ENCODE data around the gene ATXN1. TPM values are rescaled to one million over a fixed set of nuclear protein-coding genes. Genes with fewer than 3 reads are reported as not detected.

Gene ATXN1
- total RNA-seq, 1 donor, result 48.5 TPM

- H3K4me3 ChIP-seq (ENCODE audit: insufficient read depth, low read length), result no peak overlapping the region
- H3K27me3 ChIP-seq (ENCODE audit: insufficient read depth, low read length), result no peaks in the 10 kb centered on the region
- no peaks in the 10 kb centered on the region for H3K36me3 ChIP-seq (ENCODE audit: insufficient read depth, low read length)
- DNase-seq (ENCODE audit: insufficient read length, low spot score, missing footprints), result peak; percentile 84
- H3K27ac ChIP-seq (ENCODE audit: low read depth, low read length), result no peak overlapping the region
- TF ChIP-seq, protein P1, sequence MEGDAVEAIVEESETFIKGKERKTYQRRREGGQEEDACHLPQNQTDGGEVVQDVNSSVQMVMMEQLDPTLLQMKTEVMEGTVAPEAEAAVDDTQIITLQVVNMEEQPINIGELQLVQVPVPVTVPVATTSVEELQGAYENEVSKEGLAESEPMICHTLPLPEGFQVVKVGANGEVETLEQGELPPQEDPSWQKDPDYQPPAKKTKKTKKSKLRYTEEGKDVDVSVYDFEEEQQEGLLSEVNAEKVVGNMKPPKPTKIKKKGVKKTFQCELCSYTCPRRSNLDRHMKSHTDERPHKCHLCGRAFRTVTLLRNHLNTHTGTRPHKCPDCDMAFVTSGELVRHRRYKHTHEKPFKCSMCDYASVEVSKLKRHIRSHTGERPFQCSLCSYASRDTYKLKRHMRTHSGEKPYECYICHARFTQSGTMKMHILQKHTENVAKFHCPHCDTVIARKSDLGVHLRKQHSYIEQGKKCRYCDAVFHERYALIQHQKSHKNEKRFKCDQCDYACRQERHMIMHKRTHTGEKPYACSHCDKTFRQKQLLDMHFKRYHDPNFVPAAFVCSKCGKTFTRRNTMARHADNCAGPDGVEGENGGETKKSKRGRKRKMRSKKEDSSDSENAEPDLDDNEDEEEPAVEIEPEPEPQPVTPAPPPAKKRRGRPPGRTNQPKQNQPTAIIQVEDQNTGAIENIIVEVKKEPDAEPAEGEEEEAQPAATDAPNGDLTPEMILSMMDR (IDR thresholded peaks at IDR 0.05; ENCODE audit: extremely low read depth, low read depth, low read length), result no peak
- H2AFZ ChIP-seq (ENCODE audit: low read length), result no peak overlapping the region
- no peaks in the 10 kb centered on the region for H4K20me1 ChIP-seq (ENCODE audit: insufficient read depth, low read length)
- no peak overlapping the region for H3K4me2 ChIP-seq (ENCODE audit: insufficient read depth, low read length)
- no peaks in the 10 kb centered on the region for H3K79me2 ChIP-seq (ENCODE audit: insufficient read depth, low read length)
- peaks cover 10% of the 10 kb centered on the region for H3K4me1 ChIP-seq (ENCODE audit: insufficient read depth, low read length)
- H3K9me3 ChIP-seq (ENCODE audit: low read depth, low read length), result no peaks in the 10 kb centered on the region
These were observed 38.3 kb upstream of the ATXN1 start for GRCh38 chr6:16799279-16800193.

DNA sequence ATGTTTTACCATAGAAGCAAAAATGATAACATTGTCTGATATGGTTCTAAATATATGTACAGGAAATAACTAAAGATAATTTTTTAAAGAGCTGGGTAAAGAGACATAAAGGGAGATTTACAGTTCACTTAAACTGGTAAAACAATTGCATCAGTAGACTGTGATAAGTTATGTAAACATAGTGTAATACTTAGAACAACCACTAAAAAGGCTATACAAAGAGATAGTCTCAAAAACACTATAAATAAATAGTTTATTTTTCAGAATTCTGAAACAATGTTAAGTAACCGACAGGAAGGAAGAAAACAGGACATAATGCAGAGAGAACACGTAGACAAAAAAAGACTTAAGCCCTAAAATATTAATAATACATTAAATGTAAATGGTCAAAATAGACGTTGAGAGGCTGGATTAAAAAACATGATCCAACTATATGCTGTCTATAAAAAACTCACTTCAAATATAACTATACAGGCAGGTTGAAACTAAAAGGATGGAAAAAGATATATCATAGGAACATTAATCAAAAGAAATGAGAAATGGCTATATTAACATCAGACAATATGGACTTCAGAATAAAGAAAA, 32.7 kb upstream of the ATXN1 start:
- Histone ChIP-seq H3K36me3 (ENCODE audit: insufficient read depth, low read length) (no peaks in the 10 kb centered on the region), H3K4me1 (ENCODE audit: insufficient read depth, low read length) (no peaks in the 10 kb centered on the region), H3K79me2 (ENCODE audit: insufficient read depth, low read length) (no peaks in the 10 kb centered on the region), H4K20me1 (ENCODE audit: insufficient read depth, low read length) (no peaks in the 10 kb centered on the region), H3K4me3 (ENCODE audit: insufficient read depth, low read length) (no peak overlapping the region), H2AFZ (ENCODE audit: low read length) (no peak overlapping the region), H3K27me3 (ENCODE audit: insufficient read depth, low read length) (no peaks in the 10 kb centered on the region), H3K9me3 (ENCODE audit: low read depth, low read length) (no peaks in the 10 kb centered on the region), H3K27ac (ENCODE audit: low read depth, low read length) (no peak overlapping the region), H3K4me2 (ENCODE audit: insufficient read depth, low read length) (no peak overlapping the region)
- DNase-seq (ENCODE audit: insufficient read length, low spot score, missing footprints), result peak; percentile 3
- TF ChIP-seq, protein P1 (IDR thresholded peaks at IDR 0.05; ENCODE audit: extremely low read depth, low read depth, low read length), result peak; percentile 12

- no peaks in the 10 kb centered on the region for H4K20me1 ChIP-seq (ENCODE audit: insufficient read depth, low read length)
- H3K9me3 ChIP-seq (ENCODE audit: low read depth, low read length), result no peaks in the 10 kb centered on the region
- H3K4me1 ChIP-seq (ENCODE audit: insufficient read depth, low read length), result no peaks in the 10 kb centered on the region
- DNase-seq (ENCODE audit: insufficient read length, low spot score, missing footprints), result no peak
- H2AFZ ChIP-seq (ENCODE audit: low read length), result no peak overlapping the region
- no peak overlapping the region for H3K4me2 ChIP-seq (ENCODE audit: insufficient read depth, low read length)
- TF ChIP-seq, protein P1 (IDR thresholded peaks at IDR 0.05; ENCODE audit: extremely low read depth, low read depth, low read length), result no peak
- no peaks in the 10 kb centered on the region for H3K36me3 ChIP-seq (ENCODE audit: insufficient read depth, low read length)
- no peak overlapping the region for H3K4me3 ChIP-seq (ENCODE audit: insufficient read depth, low read length)
- no peaks in the 10 kb centered on the region for H3K79me2 ChIP-seq (ENCODE audit: insufficient read depth, low read length)
- H3K27me3 ChIP-seq (ENCODE audit: insufficient read depth, low read length), result no peaks in the 10 kb centered on the region
- H3K27ac ChIP-seq (ENCODE audit: low read depth, low read length), result no peak overlapping the region
These were observed 28.2 kb upstream of the ATXN1 start for GRCh38 chr6:16789329-16790038.
